Left renal cortex interstitium (tissue), 4 donors: ENCODE results near the gene GRIP1. TPM values are rescaled to one million over a fixed set of nuclear protein-coding genes. Genes with fewer than 3 reads are reported as not detected.
"Not testable (repeated sequence)": the region's sequence is repeated elsewhere in the genome, so short reads cannot be mapped to it uniquely, and the experiment has no call there.

ENCODE experiments used
- DNase-seq, 4 donors: peaks; one replicate each; pipeline ENCODE4 v3.0.0-alpha.2; 2013; ENCODE audit warnings: low read depth in 4 of 4, low spot score in 2 of 4, missing footprints in 1 of 4
- polyA plus RNA-seq, 4 donors: library from polyadenylated mRNA; unstranded; fragments of 120-200 nt; gene quantifications; one replicate each; pipeline ENCODE4 v1.2.1, GENCODE V29; 2013; ENCODE audit not compliant: insufficient read length in 4 of 4

Gene GRIP1
- polyA plus RNA-seq, 4 donors = 22.2 to 28.3 (median 23.2) TPM

- no peak for DNase-seq
Measured at GRCh38 chr12:66345956-66346355, 332.9 kb downstream of the GRIP1 start.

GRCh38 chr12:66345212-66345611 lies 333.7 kb downstream of the GRIP1 start:
- no peak for DNase-seq

- DNase-seq = no peak
Measured at GRCh38 chr12:66341126-66341525, 337.8 kb downstream of the GRIP1 start.

DNA sequence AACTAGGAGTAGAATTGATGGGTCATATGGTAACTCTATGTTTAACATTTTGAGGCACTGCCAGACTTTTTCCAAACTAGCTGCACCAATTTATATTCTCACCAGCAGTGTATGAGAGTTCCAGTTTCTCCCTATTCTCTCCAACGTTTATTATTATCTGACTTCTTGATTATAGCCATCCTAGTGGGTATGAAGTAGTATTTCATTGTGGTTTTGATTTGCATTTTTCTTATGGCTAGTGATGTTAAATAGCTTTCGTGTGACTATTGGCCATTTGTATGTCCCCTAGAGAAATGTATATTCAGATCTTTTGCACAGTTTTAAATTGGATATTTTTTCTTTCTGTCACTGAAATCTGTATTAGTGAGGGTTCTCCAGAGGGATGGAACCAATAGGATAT lies 338.7 kb downstream of the GRIP1 start:
- DNase-seq = no peak

DNA sequence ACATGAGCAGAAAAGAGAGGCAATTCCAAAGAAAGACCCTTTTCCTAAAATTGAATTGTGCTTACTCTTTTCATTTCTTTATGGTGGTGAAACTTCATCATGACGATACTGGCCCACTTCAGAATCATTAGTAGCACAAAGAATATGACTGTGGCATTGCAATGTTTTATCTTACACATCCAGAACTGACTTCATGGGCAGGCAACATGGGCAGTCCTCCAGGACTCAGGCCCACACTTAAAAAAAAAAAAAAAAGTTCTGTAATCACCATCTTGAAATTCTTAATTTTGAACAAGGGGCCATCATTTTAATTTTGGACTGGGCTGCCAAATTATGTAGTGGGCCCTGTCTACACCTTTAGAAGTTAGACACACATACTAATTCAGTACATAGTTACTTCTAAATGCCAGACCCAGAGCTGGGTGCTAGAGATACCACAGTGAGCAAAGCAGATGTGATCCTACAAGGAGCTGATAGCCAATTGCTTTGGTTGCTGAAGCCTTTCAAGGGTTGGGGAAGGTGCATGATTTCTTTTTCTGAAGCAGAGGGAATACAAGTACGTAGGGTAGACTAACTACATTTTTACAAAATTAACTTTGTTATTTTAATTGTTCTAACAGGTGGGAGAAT lies 341.4 kb downstream of the GRIP1 start:
- no peak for DNase-seq

GRCh38 chr12:66335746-66336145 lies 343.1 kb downstream of the GRIP1 start:
- DNase-seq = no peak

GRCh38 chr12:66331814-66332213 lies 347.1 kb downstream of the GRIP1 start:
- DNase-seq = no peak

DNA sequence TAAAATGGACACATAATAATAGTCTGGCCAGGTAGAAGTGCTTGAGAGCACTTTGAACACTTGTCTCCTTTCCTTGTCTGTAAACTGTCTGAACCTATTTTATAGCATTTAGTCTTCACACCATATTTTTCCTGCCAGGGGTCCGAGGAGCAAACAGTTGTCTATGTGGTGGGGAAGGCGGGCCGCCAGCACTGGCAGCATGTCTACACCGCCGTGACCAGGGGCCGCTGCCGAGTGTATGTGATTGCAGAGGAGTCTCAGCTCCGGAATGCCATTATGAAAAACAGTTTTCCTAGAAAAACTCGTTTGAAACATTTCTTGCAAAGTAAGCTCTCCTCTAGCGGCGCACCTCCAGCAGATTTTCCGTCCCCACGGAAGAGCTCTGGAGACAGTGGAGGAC lies 347.9 kb downstream of the GRIP1 start:
- no peak for DNase-seq

- DNase-seq = no peak
Measured at GRCh38 chr12:66329941-66330340, 348.9 kb downstream of the GRIP1 start.

- DNase-seq = no peak
Measured at GRCh38 chr12:66323017-66323416, 355.9 kb downstream of the GRIP1 start.

DNA sequence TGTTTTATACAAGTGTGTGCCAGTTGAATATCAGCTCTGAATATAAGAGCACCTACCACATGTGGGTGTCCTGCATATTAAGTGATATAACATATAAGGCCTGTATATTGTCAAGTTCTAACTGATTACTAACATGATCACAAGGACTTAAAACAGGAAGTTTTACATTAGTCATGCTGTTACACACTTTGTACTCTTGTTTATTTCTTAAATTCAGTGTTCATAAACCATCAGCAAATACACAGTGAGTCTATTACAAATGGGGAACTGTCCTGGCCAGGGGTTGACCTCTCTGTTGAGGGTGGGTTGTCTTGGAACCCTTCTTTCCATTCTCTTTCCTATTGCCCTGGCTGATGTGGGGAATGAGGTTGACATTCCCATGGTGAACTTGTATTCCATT lies 357.4 kb downstream of the GRIP1 start:
- no peak for DNase-seq

DNA sequence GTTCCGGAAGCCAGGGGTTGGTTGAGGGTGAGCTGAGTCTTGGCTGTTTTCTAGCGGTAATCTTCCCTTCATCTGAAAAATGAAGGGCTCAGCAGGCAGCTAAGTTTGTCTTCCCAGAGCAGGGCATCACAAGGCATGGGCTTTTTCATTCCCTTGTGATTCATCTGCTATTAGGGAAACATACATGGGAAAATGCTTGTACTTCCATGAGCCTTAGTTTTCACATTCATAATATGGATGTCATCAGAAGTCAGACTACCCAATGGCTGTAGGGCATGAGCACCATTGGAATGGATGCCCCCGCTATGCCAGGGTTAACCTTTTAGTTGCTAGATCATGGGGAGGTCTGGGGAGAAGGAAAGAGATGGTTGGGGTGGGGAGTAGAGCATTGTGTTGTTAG lies 357.9 kb downstream of the GRIP1 start:
- no peak for DNase-seq

- DNase-seq = no peak
Measured at GRCh38 chr12:66319266-66319954, 359.5 kb downstream of the GRIP1 start.

DNA sequence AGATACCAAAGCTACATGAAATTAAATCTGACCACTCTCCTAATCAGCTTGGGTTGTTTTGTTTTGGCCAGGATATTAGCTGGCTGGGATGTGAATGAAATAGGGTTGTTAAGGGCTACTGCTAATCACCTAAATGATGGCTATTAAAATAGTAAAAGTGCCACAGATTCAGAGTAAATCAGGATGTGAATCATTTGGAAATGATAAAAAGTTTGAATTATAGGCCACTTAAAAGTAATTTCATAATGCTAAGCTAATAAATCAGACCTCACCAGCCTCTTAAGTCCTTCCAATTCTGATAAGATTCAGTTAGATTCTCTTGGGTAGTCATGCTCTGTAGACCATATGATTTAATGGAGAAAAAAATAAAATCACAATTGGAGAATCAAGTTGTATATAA lies 364.6 kb downstream of the GRIP1 start:
- no peak for DNase-seq

- DNase-seq = no peak
Measured at GRCh38 chr12:66312189-66312588, 366.7 kb downstream of the GRIP1 start.

DNA sequence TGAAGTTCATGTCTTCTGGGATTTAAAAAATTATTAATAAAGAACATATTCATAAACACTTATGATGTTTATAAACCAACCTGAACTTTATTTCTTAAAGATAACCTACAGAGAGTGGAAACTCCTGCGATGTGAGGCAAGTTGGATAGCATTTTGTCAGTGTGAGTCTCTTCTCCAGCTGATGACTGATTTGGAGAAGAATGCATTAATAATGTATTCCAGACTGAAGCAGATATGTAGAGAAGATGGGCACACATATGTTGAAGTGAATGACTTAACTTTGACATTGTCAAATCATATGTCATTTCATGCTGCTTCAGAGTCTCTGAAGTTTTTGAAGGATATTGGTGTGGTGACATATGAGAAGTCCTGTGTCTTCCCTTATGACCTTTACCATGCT lies 369.3 kb downstream of the GRIP1 start:
- DNase-seq = no peak

DNA sequence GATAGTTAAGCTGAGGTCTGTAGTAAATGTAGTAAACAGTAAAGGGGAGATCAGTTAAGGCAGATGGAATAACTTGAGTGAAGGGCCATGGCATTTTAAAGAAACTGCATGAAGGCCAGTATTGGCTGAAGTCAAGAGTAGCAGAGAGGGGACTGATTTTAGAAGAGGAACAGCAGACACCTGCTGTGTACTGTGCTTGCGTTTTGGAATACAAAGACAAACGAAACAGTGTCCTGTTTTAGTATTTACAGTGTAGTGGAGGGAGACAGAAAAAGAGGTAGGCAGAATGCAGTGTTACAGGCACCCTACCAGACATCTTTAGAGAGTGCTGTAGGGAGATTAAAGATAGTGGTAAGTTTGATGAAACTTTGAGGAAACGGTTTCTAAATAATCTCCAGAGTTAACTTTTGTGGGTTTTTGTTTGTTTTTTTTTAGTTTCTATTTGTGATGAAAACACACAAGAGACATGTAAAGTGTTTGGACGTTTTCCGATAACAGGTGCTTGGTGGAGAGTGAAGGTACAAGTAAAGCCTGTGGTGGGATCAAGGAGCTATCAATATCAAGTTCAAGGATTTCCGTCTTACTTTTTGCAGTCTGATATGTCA lies 374.5 kb downstream of the GRIP1 start:
- no peak for DNase-seq

- not testable (repeated sequence) for DNase-seq
Measured at GRCh38 chr12:66303316-66303804, 375.5 kb downstream of the GRIP1 start.

- no peak for DNase-seq
Measured at GRCh38 chr12:66302827-66303169, 376.1 kb downstream of the GRIP1 start.

- DNase-seq = peak; percentile 90 to 96 (median 93)
Measured at GRCh38 chr12:66301944-66302826, 376.7 kb downstream of the GRIP1 start, which contains the start of gene HELB. TSS of gene HELB (plus strand) at chr12:66302493. CDS start at chr12:66302604, 111 bp downstream.

GRCh38 chr12:66297923-66298322 lies 381.0 kb downstream of the GRIP1 start:
- DNase-seq = no peak
